Stimulated activated CD4-positive, alpha-beta T cell treated with anti-CD3 and anti-CD28 coated beads, Interleukin-4, amount 100 ng/mL, for 24 hours (primary cell): ENCODE results near the gene INPP5A.

Experiments
- DNase-seq: peaks from one replicate; pipeline ENCODE4 v3.0.0-alpha.2; 2020

Gene INPP5A

DNA sequence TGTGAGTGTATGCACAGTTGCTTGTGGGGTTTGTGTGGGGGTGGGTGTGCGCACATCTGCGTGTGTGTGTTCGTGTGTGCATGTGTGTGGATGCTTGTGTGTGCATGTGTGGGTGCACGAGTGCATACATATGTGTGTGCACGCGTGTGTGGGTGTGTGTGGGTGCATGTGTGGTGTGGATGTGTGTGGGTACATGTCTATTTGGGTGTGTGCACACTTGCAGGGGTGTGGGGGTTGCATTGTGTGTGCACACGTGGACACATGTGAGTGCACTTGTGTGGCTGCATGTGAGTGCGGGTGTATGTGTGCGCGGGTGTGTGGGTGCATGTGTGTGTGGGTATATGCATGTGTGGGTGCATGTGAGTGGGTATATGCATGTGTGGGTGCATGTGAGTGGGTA lies 174.7 kb downstream of the INPP5A start:
- DNase-seq, result no peak

DNA sequence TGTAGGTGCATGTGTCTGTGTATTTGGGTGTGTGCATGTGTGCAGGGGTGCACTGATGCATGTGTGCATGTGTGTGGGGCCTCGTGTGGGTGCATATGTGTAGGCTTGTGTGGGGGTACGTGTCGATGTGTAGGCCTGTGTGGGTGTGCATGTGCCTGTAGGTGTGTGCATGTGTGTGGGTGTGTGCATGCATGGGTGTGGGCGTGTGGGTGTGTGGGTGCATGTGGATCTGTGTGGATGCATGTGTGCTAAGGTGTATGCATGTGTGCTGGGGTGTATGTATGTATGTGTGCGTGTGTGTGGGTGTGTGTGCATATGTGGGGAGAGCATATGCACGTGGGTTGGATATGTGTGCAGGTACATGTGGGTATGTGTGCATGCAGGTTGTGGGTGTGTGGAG lies 175.2 kb downstream of the INPP5A start:
- DNase-seq, result no peak

DNA sequence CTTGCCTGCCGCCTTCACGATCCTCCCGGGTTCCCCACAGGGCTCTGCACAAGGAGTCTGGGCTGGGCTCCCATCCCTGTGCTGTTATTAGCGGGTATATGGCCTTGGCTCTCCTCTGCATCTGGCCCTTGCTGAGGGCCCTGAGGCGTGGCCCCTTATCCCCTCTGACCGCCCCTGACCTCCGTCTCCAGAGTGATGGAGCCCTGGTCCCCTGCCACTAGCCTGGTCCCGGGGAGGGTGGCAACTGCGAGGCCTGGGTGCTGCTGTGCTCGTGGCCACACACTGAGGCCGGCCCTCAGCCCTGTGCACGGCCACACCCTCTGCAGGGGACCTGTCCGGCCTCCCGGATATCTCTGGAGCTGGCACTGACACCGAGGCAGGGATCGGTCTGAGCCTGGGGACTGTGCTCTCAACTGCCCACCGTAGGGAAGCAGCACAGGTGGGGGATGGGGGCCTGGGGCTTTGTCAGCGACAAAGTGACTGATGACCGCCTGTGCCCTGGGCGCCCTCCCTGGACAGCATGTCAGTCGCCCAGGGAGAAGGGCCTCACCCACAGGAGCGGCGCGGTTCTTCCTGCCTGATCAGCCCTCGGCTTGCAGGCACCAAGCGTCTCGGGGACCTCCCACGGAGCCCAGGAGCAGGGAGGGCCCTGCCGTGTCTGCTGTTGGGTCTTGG lies 176.0 kb downstream of the INPP5A start:
- DNase-seq, result no peak

GRCh38 chr10:132714096-132714985 lies 176.8 kb downstream of the INPP5A start:
- DNase-seq, result no peak

GRCh38 chr10:132714986-132715775 lies 177.6 kb downstream of the INPP5A start:
- no peak for DNase-seq

- DNase-seq, result no peak
Measured at GRCh38 chr10:132715776-132716680, 178.4 kb downstream of the INPP5A start.

DNA sequence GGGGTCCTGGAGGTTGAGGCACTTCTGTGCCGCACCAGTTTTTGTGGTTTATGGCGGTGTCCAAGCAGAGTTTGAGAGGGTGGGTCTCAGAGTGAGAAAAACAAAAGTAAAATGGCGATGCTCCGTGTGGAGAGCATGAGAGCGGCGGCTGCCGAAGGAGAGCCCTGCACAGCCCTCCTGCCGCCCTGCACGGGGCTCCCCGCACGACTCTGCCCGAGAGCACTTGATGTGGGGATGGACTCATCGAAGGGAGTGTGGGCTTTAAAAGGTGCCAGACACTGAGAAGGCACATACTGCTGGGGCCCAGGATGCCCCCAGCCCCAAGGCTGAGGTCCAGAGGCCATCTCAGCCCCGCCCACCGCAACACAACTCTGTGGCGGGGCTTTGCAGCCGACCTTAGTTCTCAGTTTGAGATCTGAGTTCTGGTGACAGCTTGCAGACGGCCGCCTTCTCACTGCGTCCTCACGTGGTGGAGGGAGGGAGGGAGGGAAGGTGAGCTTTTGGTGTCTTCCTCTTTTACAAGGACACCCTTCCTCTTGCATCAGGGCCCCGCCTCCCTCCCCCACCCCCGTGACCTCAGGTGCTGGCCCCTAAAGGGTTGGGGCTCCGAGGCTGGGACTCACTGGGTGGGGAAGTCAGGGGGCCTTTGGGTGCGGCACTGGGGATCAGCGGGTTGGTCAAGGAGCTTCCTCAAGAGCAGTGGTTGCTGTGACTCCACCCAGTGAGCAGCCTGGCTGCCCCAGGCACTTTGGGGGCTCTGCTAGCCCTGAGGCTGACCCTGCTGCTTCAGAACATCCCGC lies 179.3 kb downstream of the INPP5A start:
- DNase-seq, result no peak

- no peak for DNase-seq
Measured at GRCh38 chr10:132721725-132722124, 184.1 kb downstream of the INPP5A start.

GRCh38 chr10:132722394-132723329 lies 185.1 kb downstream of the INPP5A start:
- DNase-seq, result no peak

- no peak for DNase-seq
Measured at GRCh38 chr10:132723330-132723970, 185.9 kb downstream of the INPP5A start.

DNA sequence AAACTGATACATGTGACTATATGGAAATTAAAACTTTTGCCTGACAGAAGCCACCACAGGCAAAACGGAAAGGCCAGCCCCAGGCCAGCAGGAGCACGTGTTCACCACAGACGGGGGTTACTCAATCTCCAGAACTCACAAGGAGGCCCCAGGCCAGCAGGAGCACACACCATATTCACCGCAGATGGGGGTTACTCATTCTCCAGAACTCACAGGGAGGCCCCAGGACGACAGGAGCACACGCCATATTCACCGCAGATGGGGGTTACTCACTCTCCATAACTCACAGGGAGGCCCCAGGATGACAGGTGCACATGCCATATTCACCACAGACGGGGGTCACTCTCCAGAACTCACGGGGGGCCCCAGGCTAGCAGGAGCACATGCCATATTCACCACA lies 186.9 kb downstream of the INPP5A start:
- no peak for DNase-seq

- DNase-seq, result no peak
Measured at GRCh38 chr10:132725202-132725601, 187.6 kb downstream of the INPP5A start.

DNA sequence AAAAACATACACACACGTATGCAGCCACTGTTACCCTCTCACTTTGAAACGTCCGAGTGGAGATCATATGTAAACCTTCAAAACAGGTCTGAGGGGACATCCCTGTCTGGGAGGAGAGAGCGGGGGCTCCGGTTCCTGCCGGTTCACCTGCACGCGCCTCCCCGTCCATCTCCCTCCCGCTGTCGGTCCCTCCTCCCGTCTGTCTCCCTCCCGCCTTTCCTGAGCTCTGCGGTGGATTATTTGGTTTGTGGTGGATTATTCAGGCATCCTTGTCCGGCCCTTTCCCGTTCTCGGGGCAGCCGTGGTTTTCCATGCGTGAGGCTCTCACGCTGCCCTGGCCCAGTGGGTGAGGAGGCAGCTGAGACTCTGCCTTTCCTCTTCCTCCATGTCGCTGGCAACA lies 188.6 kb downstream of the INPP5A start:
- DNase-seq, result no peak

GRCh38 chr10:132726951-132727350 lies 189.4 kb downstream of the INPP5A start:
- no peak for DNase-seq

DNA sequence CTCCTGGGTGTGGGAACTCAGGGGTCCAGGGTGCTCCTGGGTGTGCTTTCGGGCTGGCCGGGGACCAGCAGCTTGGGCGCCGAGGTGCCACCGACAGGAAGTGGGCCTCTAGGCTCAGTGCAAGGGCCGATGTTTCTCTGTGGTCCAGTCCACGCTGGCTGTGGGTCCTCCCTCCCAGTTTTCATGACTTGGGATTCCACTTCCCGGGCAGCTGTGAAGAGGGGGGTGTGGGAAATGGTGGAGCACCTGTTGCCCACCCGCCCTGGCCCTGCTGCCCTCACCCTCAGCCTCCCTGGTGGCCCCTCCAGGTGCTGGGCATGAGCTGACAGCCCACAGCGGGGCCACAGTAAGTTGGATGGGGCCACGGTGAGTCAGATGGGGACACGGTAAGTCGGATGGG lies 189.8 kb downstream of the INPP5A start:
- DNase-seq, result no peak

GRCh38 chr10:132728321-132728720 lies 190.7 kb downstream of the INPP5A start:
- no peak for DNase-seq

- DNase-seq, result no peak
Measured at GRCh38 chr10:132728741-132729140, 191.2 kb downstream of the INPP5A start.

GRCh38 chr10:132729810-132730572 lies 192.4 kb downstream of the INPP5A start:
- no peak for DNase-seq

DNA sequence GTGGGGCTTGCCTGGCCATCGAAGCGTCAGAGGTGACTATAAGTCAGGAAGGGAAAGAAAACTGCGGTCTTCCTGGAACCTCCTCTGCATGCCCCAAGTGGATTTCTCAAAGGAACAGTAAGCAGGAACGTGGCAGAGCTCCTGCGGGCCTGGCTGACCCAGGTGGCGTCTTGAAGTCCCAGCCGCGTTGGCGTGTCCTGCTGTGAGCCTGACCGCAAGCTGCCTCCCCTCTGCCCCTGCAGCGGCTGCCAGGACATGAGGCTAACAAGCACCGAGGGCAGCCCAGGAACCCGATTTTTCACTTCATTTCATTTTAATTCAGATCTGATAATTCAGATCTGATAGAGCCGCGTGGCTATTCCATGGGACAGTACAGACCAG lies 193.0 kb downstream of the INPP5A start:
- DNase-seq, result no peak
